SW480 (cell line): ENCODE measurements around the gene ACSS2.

Experiments
- DNase-seq: peaks from one replicate; pipeline ENCODE4 v3.0.0-alpha.2; 2016; ENCODE audit warnings: low spot score

Gene ACSS2

GRCh38 chr20:34949120-34949519 is 72.7 kb downstream of the ACSS2 start:
- no peak for DNase-seq

- no peak for DNase-seq
Measured at GRCh38 chr20:34951252-34951651, 74.8 kb downstream of the ACSS2 start.

- DNase-seq, result no peak
Measured at GRCh38 chr20:34951652-34952051, 75.2 kb downstream of the ACSS2 start.

GRCh38 chr20:34952671-34953070 is 76.3 kb downstream of the ACSS2 start:
- DNase-seq, result no peak

- no peak for DNase-seq
Measured at GRCh38 chr20:34953960-34954359, 77.5 kb downstream of the ACSS2 start.

GRCh38 chr20:34954904-34955230 is 78.5 kb downstream of the ACSS2 start:
- DNase-seq, result peak; percentile 73

GRCh38 chr20:34955231-34956040 is 79.0 kb downstream of the ACSS2 start, which contains the start of the genes GSS and MYH7B:
Gene GSS (minus strand): TSS chr20:34955806. CDS start chr20:34951852, 3,954 bp downstream.
Gene MYH7B (plus strand): TSS chr20:34955868. CDS start chr20:34978006, 22,138 bp downstream.
- DNase-seq, result peak; percentile 97

- DNase-seq, result no peak
Measured at GRCh38 chr20:34956041-34956458, 79.6 kb downstream of the ACSS2 start.

- DNase-seq, result no peak
Measured at GRCh38 chr20:34956751-34957472, 80.5 kb downstream of the ACSS2 start.

- DNase-seq, result no peak
Measured at GRCh38 chr20:34964486-34964885, 88.1 kb downstream of the ACSS2 start.

GRCh38 chr20:34965051-34965450 is 88.6 kb downstream of the ACSS2 start:
- DNase-seq, result peak; percentile 93

- no peak for DNase-seq
Measured at GRCh38 chr20:34967421-34967820, 91.0 kb downstream of the ACSS2 start.

- DNase-seq, result no peak
Measured at GRCh38 chr20:34968042-34968775, 91.8 kb downstream of the ACSS2 start.

GRCh38 chr20:34970193-34970840 is 93.9 kb downstream of the ACSS2 start:
- no peak for DNase-seq

- peak; percentile 92 for DNase-seq
Measured at GRCh38 chr20:34970846-34971560, 94.6 kb downstream of the ACSS2 start.

- DNase-seq, result peak; percentile 99
Measured at GRCh38 chr20:34971561-34972235, 95.3 kb downstream of the ACSS2 start.

GRCh38 chr20:34974246-34974645 is 97.8 kb downstream of the ACSS2 start:
- DNase-seq, result no peak

GRCh38 chr20:34976286-34976685 is 99.9 kb downstream of the ACSS2 start:
- no peak for DNase-seq
